Tibial nerve (tissue), 4 donors: ENCODE data around the gene IBA57.

Experiments used
- CTCF ChIP-seq, 5 experiments: fragments of 200-600 bp in 3 of 5; fragments of 450-650 bp in 2 of 5; sonication (generic) in 3 of 5; IDR thresholded peaks; one replicate each; pipeline ENCODE4 v1.5.1; 2016 to 2019; ENCODE audit warnings: antibody characterized with exemption in 5 of 5, mild to moderate bottlenecking in 3 of 5, moderate library complexity in 2 of 5
- EP300 ChIP-seq, 2 donors: sonication (generic); formaldehyde crosslinking; IDR thresholded peaks; one replicate each; pipeline ENCODE4 v1.6.1; 2017; ENCODE audit warnings: antibody characterized with exemption in 2 of 2, mild to moderate bottlenecking in 1 of 2
- POLR2A ChIP-seq, 2 donors: fragments of 450-650 bp; IDR thresholded peaks; one replicate each; pipeline ENCODE4 v1.6.1; 2017; ENCODE audit warnings: antibody characterized with exemption in 2 of 2, mild to moderate bottlenecking in 2 of 2, moderate library complexity in 2 of 2

GRCh38 chr1:228174482-228175315 lies 9.1 kb downstream of the IBA57 start:
- no peak for TF ChIP-seq CTCF (IDR thresholded peaks at IDR 0.05)
- TF ChIP-seq POLR2A (IDR thresholded peaks at IDR 0.05) = no peak
- no peak for TF ChIP-seq EP300 (IDR thresholded peaks at IDR 0.05)
